Stimulated activated CD8-positive, alpha-beta memory T cell treated with anti-CD3 and anti-CD28 coated beads, Interleukin-7, amount 100 ng/mL, for 4 hours (primary cell): ENCODE results near the gene NAXD.
"Not testable (repeated sequence)": the region's sequence is repeated elsewhere in the genome, so short reads cannot be mapped to it uniquely, and the experiment has no call there.

ENCODE experiments used
- DNase-seq, 2 donors: peaks; one replicate each; pipeline ENCODE4 v3.0.0-alpha.2; 2020; ENCODE audit warnings: low read depth in 2 of 2

Gene NAXD

GRCh38 chr13:110643324-110643723 is 28.0 kb downstream of the NAXD start:
- DNase-seq: no peak

DNA sequence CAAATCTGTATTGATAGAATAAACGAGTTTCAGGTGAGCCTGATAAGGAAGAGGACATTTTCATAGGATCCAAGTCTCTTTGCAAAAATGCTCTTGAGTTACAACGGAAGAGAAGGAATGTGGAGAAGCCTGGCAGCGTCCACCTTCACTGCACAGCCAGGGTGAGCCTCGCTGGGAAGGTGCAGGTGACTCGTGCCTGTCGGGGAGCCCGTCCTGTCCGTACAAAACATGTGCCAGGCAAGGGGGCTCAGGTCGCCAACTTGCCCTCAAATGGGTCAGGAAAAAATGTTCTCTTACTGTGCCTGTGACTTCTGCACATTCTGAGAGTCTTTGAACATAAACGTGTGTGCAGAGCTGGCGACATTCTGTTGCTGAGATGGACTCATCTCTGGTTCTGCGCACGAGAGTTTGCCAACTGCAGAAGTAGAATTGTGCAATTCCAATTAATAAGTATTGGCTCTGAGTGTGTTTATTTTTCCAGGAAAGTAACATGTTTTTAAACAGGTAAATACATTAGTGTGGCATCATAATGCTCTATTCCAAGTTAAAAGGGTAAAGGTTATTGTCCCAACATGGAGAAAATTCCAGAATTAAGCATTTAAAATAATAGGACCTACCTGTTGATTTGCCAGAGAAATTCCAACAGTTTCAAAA is 28.6 kb downstream of the NAXD start:
- DNase-seq: no peak

- DNase-seq: peak in 1 of 2 donors; percentile 15
Observed at GRCh38 chr13:110644892-110645521, 29.7 kb downstream of the NAXD start.

DNA sequence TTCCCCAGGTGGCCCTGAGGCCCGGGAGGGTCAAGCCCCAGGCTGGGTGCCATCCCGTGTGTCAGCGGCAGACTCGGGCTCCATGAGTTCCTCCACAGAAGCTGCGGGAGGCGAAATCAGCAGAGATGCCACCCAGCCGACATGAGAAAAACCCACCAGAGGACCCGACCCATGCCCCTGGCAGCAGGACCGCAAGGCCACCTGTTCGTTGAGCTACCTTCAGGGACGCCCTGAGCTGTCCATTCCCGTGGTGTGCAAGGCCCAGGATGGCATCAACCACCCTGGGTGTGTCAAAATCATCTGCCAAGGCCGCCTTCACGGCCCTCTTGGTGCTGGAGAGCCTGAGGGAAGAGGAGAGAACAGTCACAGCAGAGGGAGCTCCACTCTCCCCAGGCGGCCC is 30.4 kb downstream of the NAXD start:
- DNase-seq: no peak

- no peak for DNase-seq
Observed at GRCh38 chr13:110646442-110647364, 31.4 kb downstream of the NAXD start.

DNA sequence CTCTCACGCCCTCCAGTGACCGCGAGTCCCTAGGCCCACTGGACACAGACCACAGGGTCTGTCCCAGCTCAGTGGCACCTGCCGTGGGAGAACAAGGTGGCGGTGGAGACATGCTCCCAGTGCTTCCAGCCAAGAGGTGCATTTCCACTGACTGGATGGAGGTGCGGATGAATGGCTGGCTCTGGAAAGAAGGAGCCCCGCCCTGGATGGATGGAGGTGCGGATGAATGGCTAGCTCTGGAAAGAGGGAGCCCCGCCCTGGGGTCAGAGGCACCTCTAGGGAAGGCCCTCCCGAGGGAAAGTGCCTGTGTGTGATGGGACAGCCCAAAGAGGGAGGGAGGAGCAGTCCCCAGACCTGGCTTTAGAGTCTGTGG is 32.0 kb downstream of the NAXD start:
- no peak for DNase-seq

DNA sequence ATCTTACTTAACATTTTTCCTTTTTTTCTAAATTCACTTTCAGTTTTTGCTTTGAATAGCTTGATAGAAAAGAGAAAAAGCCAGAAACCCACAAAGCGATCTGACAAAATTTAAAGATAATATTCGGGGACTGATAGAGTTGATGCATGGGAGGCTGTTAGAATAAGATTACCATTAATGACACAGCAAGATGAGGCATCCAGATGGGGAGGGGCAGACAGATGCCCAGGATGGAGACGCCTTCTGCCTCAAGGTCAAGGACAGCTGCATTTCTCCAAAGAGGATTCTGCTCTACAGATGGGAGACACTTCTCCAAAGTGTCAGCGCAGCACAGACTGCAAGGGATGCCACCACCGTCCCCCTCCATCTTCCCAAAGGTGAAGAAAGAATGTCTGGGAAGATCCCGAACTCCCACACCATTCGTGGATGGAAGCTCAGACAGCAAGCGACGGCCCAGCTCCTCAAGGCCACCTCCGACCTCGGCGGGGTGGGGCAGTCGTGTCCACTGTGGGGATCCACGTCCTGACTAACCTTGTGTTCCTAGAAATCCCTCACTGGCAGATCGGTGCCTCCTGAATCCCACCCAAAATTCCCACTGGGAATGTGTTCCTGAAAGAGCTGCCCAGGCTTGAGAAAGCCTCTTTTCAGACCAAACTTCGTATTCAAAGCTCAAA is 32.9 kb downstream of the NAXD start:
- DNase-seq: no peak

- DNase-seq: no peak
Observed at GRCh38 chr13:110648848-110649421, 33.6 kb downstream of the NAXD start.

- DNase-seq: no peak
Observed at GRCh38 chr13:110649551-110649950, 34.2 kb downstream of the NAXD start.

GRCh38 chr13:110650436-110650835 is 35.1 kb downstream of the NAXD start:
- DNase-seq: no peak

DNA sequence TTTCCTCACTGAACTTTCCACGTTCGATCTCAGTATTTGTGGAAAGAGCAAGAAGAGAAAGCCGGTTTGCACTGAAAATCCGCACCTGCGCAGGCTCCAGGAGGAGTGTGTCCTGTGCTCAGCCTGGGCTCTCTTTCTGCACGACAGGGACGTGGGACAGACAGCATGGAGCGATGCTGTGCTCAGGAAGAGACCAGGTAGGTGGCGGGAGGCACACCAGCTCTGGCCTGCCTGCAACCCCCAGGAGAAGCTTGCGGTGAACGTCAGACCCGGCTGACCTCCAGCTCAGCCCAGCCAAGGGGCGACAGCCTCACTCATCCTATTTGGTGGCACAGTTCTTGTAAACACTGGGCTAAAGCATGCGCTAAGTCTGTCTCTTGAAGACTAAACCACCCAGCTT is 35.9 kb downstream of the NAXD start:
- no peak for DNase-seq

DNA sequence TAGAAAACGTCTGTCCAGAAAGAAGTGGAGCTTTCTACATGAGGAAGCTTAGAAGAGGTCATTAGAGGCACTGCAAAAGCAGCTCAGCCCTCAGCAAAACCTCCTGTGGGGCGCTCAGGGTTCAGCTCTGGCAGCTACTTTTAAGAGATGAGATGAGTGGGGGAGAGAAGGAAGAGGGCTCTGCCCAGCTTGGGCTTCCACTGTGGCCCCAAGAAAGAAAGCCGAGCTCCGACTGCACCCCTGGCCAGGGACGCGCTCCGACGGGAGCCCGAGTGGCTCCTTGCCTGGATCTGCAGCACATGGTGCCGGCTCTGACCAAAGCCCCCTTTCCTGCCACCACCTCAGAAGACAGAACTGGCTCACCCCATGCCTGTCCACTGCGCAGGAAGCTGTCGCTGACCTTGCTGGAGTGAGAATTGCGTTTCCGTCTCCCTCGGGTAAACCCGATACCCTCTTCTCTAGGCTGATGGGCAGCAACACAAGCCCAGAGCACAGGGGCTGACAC is 36.4 kb downstream of the NAXD start:
- no peak for DNase-seq

GRCh38 chr13:110652231-110652730 is 36.9 kb downstream of the NAXD start:
- no peak for DNase-seq

DNA sequence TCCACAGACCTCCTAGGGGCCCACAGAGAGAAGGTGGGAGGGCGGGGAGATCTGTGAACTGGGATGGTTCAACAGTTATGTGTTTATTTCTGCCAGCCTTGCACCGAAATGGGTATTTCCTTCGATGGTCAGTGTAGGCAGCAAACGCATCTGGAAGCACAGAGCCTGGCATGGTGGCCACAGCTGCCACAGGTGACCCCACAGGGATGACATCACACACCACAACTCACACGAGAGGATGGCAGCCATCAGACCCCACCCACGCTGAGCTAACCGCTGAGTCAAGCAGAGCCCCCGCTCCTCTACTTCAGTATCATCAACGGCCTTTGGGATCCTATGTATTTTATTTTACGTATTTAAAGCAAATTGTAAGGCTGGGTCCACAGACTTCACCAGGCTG is 37.4 kb downstream of the NAXD start:
- DNase-seq: no peak

DNA sequence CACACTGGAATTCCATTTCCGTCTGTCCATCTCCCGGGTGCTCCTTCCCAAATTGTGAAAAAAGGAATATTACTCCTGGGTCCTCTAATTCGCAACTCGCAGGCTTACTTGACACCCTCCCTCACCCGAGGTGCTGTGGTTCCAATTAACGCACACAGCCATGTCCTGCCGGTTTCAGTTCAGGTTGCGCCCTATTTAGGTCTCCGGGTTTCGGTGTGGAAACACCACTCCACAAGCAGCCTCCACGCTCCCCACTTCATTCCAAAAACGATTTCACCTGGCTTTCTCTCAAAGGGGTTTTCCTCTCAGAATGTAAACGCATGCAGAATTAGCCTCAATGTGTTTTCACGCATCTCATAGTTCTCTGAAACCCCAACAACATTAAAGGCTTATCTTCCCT is 37.9 kb downstream of the NAXD start:
- DNase-seq: no peak

DNA sequence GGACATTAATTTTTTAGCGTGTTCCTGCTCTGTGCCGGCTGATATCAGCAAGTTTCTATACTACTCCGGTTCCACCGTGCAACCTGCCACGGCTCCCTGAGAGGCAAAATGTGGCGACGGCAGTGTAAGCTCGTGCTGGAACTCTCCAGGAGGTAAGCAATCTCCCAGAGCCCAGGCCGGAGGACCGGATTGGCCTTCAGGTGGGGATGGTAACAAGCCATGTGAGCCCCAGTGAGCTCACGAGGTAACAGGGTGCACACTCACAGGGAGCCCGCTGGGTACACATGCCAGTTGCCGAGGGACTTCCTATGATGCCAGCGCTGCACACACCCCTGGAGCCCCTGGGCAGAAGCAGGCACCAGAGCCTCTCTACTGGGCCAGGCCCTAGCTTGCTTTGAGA is 38.5 kb downstream of the NAXD start:
- no peak for DNase-seq

DNA sequence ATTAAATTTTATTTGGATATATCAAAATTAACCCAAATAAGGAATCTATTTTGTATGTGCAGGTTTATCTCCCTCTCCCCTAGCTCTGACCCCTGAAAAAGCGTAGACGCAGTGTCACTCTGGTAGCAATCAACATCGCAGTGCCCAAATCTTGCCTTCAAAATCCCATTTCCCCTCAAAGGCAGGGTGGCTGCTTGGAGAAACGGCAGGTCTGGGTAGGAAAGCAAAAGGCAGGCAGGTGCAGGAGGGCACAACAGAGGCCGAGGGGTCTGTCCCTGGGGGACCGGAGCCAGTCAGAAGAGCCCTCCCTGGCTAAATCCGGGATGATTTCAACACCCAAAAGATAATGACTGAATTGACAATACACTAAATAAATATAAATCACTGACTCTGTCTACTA is 41.9 kb downstream of the NAXD start:
- no peak for DNase-seq

GRCh38 chr13:110658218-110658911 is 43.0 kb downstream of the NAXD start:
- DNase-seq: not testable (repeated sequence)

DNA sequence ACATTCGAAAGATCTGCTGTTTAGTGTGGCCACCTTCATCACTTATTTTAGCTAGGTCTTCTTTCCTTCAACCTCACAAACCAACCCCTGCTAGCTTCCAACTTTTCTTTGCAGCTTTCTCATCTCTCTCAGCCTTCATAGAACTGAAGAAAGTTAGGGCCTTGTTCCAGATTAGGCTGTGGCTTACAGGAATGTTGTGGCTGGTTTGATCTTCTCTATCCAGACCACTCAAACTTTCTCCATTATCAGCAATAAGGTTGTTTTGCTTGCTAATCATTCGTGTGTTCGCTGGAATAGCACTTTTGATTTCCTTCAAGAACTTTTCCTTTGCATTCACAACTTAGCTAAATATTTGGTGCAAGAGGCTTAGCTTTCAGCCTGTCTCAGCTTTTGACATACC is 45.9 kb downstream of the NAXD start:
- DNase-seq: no peak

- no peak for DNase-seq
Observed at GRCh38 chr13:110662091-110662490, 46.7 kb downstream of the NAXD start.
